KOPT-K1 (cell line): Measurements from ENCODE around the gene TRIM72.
"Not testable (repeated sequence)": the region's sequence is repeated elsewhere in the genome, so short reads cannot be mapped to it uniquely, and the experiment has no call there.

Experiments used
- H3K27ac ChIP-seq: fragments of 200-600 bp; sonication (generic); 2 replicates; pipeline ENCODE4 v1.5.1; 2016; ENCODE audit warnings: antibody characterized with exemption, mild to moderate bottlenecking, low read depth, low read length; ENCODE audit not compliant: poor library complexity, severe bottlenecking
- H3K36me3 ChIP-seq: fragments of 200-600 bp; sonication (generic); 2 replicates; pipeline ENCODE4 v1.5.1; 2017; ENCODE audit warnings: antibody characterized with exemption, mild to moderate bottlenecking, low read length, moderate library complexity; ENCODE audit not compliant: insufficient read depth
- H3K9me3 ChIP-seq: fragments of 200-600 bp; sonication (generic); 2 replicates; pipeline ENCODE4 v1.5.1; 2017; ENCODE audit warnings: antibody characterized with exemption, low read length, mild to moderate bottlenecking; ENCODE audit not compliant: insufficient read depth, poor library complexity, severe bottlenecking

Gene TRIM72

DNA sequence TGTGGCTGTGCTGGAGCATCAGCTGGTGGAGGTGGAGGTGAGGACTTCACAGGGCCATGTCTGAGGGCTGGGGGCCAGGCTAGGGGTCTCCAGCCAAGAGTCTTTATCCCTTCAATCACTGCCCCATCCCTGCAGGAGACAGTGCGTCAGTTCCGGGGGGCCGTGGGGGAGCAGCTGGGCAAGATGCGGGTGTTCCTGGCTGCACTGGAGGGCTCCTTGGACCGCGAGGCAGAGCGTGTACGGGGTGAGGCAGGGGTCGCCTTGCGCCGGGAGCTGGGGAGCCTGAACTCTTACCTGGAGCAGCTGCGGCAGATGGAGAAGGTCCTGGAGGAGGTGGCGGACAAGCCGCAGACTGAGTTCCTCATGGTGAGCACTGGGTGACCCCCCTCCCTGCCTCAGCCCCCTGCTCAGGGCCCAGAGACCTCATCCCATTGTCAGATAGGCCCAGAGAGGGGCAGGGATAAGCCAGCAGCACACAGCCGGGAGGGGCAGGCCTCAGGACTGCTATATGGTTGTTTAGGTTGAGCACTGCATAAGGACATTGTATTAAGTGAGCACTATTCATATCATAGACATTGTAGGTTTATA lies 5.3 kb downstream of the TRIM72 start:
- Histone ChIP-seq H3K9me3 (no peaks in the 10 kb centered on the region), H3K27ac (no peak overlapping the region), H3K36me3 (no peaks in the 10 kb centered on the region)

DNA sequence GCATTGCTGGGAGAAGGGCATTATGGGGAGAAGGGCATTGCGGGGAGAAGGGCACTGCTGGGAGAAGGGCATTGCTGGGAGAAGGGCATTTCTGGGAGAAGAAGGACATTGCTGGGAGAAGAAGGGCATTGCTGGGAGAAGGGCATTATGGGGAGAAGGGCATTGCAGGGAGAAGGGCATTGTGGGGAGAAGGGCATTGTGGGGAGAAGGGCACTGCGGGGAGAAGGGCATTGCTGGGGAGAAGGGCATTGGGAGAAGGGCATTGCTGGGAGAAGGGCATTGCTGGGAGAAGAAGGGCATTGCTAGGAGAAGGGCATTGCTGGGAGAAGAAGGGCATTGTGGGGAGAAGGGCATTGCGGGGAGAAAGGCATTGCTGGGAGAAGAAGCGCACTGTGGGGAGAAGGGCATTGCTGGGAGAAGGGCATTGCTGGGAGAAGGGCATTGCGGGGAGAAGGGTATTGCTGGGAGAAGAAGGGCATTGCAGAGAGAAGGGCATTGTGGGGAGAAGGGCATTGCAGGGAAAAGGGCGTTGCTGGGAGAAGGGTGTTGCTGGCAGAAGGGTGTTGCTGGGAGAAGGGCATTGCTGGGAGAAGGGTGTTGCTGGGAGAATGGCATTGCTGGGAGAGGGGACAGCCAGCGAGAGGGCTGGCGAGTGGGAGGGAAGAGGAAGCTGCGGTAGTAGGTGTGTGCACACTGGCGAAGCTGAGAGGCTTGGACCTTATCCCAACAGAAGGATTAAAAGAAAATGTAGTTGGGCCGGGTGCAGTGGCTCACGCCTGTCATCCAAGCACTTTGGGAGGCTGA lies 7.6 kb downstream of the TRIM72 start:
- Histone ChIP-seq H3K27ac (no peak overlapping the region), H3K9me3 (no peaks in the 10 kb centered on the region), H3K36me3 (no peaks in the 10 kb centered on the region)

DNA sequence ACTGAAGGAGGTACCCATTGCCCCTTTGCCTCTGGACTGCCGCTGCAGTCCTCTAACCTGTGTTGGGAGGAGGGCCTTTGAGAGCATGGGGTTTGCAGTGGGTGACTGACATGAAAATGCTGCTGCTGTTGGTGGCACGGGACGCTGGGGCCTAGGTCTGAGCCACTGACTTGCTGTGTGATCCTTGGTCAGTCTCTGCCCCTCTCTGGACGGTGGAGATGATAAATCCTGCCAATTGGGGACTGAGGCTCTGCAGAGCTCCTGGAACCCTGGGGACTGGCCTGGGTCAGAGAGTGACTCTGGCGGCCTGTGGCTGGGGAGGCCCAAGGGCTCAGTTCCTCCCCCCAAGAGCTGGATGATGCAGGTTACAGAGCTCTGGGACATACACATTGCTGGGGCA lies 9.1 kb downstream of the TRIM72 start:
- Histone ChIP-seq H3K27ac (no peak overlapping the region), H3K9me3 (no peaks in the 10 kb centered on the region), H3K36me3 (no peaks in the 10 kb centered on the region)

DNA sequence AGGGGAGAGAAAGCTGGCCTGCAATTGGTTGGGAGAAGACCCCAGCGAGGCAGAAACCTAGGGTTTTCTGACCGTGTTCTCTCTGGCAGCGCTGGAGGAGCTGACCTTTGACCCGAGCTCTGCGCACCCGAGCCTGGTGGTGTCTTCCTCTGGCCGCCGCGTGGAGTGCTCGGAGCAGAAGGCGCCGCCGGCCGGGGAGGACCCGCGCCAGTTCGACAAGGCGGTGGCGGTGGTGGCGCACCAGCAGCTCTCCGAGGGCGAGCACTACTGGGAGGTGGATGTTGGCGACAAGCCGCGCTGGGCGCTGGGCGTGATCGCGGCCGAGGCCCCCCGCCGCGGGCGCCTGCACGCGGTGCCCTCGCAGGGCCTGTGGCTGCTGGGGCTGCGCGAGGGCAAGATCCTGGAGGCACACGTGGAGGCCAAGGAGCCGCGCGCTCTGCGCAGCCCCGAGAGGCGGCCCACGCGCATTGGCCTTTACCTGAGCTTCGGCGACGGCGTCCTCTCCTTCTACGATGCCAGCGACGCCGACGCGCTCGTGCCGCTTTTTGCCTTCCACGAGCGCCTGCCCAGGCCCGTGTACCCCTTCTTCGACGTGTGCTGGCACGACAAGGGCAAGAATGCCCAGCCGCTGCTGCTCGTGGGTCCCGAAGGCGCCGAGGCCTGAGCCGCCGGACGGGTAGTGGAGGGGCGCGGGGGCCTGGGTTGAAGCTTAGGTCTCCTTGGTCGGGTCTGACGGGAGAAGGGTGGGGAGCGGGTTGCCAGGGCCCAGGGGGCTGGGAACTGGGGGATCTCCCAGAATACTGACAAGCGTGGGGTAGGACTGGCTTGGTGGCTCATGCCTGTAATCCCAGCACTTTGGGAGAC lies 10.4 kb downstream of the TRIM72 start:
- Histone ChIP-seq H3K36me3 (no peaks in the 10 kb centered on the region), H3K27ac (no peak overlapping the region), H3K9me3 (no peaks in the 10 kb centered on the region)

DNA sequence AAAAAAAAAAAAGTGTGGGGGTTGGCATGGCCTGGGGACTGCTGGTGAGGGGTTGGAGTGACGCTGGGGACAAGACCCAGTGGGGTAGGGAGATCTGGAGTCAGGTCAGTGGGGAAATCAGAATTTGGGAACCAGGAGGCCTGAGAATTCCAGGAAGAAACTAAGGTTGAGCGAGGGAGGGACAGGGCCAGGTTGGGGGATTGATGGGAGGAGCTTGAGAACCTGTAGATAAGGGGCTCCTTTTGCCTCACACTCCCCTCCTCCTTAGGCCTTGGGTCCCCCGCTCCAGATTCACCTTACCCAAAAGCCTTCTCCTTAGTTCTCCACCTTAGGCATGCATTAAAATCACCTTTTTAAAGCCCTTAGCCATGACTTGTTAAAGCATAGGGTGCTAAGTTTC lies 11.3 kb downstream of the TRIM72 start:
- no peaks in the 10 kb centered on the region for H3K36me3 ChIP-seq
- no peak overlapping the region for H3K27ac ChIP-seq
- H3K9me3 ChIP-seq, result no peaks in the 10 kb centered on the region

DNA sequence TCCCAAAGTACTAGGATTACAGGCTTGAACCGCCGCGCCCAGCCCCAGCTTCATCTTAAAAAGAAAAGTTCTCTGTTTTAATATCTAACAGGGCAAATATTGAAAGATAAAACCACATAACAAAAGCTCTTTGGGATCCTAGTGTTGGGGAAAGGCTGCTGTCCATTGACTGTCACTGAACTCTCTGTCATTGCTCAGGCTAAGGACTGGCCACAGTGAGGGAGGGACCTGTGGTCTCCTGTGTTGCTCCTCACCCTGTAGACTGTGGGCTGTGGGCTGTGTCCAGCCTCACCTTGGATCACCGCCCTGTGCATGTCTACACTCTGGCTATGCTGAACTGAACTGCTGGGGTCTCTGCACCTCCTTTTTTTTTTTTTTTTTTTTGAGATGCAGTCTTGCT lies 14.3 kb downstream of the TRIM72 start:
- Histone ChIP-seq H3K27ac (no peak overlapping the region), H3K9me3 (no peaks in the 10 kb centered on the region), H3K36me3 (no peaks in the 10 kb centered on the region)

DNA sequence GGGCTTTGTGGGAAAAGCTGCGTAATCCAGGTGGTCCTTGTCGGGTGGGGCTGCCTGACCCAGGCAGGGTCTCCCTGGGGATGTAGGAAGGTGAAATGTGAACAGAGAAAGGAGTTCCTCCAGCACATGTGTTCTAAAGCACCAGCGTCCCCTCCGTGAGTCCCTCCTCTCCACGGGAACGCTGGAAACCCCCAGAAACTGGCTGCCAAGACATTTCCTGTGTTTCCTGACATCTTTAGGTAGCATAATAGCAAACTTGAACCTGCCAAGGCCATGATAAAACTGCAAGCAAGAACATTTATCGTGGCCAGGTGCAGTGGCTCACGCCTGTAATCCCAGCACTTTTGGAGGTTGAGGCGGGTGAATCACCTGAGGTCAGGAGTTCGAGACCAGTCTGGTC lies 15.6 kb downstream of the TRIM72 start:
- Histone ChIP-seq H3K9me3 (no peaks in the 10 kb centered on the region), H3K27ac (no peak overlapping the region), H3K36me3 (no peaks in the 10 kb centered on the region)

DNA sequence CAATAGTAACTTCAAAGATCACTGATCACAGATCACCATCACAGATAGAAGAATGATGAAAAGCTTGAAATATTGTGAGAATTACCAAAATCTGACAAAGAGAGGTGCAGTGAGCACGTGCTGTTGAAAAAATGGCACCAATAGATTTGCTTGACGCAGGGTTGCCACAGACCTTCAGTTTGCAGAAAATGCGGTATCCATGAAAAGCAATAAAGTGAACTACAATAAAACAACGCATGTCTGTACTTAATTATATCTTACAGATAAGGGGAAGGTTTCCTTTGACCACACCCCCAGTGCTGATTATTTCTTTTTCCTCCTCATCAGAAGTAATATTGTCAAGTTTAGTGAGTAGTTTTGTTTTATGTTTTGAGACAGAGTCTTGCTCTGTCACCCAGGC lies 24.1 kb downstream of the TRIM72 start:
- Histone ChIP-seq H3K9me3 (peaks cover 5% of the 10 kb centered on the region), H3K36me3 (no peaks in the 10 kb centered on the region), H3K27ac (no peak overlapping the region)

DNA sequence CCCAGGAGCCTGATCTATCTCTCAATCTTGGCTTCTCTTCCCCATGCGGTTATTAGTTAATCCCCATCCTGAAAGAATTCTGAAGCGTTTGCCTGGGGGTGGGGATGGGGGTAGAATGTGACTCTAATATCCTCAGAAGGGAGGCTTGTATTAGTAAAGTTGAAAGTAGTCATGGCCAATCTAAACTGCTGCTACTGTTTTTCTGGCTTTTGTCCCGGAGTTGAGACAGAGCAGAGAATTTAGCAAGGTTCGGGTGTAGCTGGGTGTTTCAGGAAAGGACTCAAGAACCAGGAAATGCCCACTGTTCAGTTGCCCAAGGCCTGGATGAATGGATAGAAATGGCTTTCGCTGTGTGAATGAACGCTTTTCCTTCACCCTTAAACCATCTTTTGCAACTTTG lies 28.3 kb downstream of the TRIM72 start:
- Histone ChIP-seq H3K27ac (no peak overlapping the region), H3K36me3 (no peaks in the 10 kb centered on the region), H3K9me3 (peaks cover 7% of the 10 kb centered on the region)

DNA sequence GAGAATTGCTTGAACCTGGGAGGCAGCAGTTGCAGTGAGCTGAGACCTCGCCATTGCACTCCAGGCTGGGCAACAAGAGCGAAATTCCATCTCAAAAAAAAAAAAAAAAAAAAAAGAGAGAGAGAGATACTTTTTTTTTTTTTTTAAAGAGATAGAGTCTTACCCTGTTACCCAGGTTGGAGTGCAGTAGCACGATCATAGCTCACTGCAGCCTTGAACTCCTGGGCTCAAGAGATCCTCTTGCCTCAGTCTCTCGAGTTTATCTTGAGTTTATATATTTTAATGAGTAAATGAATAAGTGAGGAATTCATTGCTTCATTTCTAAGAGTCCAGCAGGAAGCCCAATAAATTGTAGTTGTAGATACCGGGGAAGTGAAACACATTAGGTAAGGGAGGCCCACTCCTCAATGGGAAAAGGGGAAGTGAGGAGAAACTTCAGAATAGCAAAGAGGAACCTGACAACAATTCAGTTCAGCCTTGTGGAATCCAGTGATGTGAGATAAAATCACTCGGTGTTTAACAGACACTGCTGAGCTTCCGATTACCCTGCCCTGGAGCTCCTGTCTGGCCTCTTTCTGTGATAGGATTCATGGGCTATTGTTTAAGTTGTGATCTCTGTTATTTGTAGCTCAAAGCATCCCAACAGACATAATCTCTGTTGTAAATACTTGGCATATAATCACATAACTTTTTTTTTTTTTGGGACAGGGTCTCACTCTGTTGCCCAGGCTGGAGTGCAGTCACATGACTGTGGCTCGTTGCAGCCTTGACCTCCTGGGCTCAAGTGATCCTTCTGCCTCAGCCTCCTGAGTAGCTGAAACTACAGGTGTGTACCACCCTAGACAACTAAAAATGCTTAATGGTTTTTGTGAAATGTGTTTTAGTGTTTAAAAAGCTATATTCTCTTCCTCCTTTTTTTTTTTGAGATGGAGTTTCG lies 30.1 kb downstream of the TRIM72 start:
- Histone ChIP-seq H3K36me3 (no peaks in the 10 kb centered on the region), H3K27ac (no peak overlapping the region), H3K9me3 (peaks cover 7% of the 10 kb centered on the region)

DNA sequence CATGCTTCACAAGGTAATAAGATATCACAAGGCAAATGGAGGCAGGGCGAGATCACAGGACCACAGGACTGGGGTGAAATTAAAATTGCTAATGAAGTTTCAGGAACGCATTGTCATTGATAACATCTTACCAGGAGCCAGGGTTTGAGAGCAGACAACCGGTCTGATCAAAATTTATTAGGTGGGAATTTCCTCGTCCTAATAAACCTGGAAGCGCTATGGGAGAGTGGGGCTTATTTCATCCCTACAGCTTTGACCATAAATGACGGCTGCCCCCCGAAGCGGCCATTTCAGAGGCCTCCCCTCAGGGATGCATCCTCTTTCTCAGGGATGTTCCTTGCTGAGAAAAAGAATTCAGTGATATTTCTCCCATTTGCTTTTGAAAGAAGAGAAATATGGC lies 31.7 kb downstream of the TRIM72 start:
- not testable (repeated sequence) for H3K27ac ChIP-seq, H3K36me3 ChIP-seq, H3K9me3 ChIP-seq

DNA sequence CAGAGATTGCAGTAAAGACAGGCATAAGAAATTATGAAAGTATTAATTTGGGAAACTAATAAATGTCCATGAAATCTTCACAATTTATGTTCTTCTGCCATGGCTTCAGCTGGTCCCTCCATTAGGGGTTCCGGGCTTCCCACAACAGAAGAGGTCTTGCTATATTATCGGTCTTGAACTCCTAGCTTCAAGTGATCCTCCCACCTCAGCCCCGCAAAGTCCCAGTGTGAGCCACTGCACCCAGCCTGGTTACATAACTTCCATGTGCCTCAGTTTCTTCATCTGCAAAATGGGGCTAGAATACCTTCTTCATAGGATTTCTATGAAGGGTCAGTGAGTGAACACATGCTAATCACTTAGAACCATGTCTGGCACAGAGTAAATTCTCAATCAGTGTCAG lies 32.4 kb downstream of the TRIM72 start:
- Histone ChIP-seq H3K9me3 (peaks cover 7% of the 10 kb centered on the region), H3K36me3 (no peaks in the 10 kb centered on the region), H3K27ac (no peak overlapping the region)

DNA sequence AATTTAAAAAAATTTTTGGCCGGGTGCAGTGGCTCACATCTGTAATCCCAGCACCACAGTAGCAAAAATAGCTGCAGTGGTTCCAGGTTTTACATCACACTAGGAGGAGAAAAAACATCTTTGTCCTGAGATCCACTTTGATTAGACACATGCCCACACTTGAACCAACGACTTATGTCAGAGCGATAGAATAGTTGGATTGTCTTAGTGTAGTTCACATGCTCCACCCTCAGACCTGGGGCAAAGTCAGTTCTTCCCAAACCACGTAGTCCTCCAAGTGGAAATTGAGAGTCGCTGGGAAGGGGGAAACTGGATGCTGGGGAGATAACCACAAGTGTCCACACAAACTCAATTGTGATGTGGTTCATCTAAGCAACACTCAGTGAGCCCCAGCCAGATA lies 34.4 kb downstream of the TRIM72 start:
- peaks cover 7% of the 10 kb centered on the region for H3K9me3 ChIP-seq
- H3K36me3 ChIP-seq, result no peaks in the 10 kb centered on the region
- H3K27ac ChIP-seq, result no peak overlapping the region

DNA sequence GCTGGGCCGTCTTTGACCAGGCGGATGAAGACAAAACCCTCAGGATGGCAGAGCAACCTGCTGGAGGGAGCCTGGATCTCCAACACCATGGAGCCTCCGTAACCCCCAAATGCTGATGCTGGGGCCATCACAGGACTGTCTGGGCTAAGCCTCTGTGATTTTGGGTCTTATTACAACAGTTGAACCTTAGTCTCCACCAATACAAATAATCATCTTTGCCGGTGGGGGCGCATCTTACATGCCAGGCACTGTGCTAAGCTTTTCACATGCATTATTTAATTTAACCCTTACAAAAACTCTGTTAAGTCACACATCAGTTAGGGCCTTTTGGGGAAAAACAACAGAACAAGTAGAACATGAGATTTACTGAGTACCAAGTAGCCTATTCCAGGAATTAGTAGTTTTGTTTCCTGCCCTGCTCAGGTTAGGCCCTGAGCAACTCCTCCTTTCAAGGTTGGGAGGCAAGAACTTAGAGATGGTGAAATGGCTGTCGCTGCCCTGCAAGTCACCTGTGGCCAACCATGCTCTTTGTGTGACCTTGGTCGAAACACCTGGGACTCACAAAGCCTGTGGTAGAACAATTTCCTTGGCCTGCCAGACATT lies 37.0 kb downstream of the TRIM72 start:
- H3K27ac ChIP-seq, result no peak overlapping the region
- peaks cover 1% of the 10 kb centered on the region for H3K9me3 ChIP-seq
- H3K36me3 ChIP-seq, result no peaks in the 10 kb centered on the region
